H1 (cell line): ENCODE measurements around the gene NOD2. TPM values are rescaled to one million over a fixed set of nuclear protein-coding genes. Genes with fewer than 3 reads are reported as not detected.
A peak's percentile ranks its signal among the peaks of the same experiment; 100 is the strongest.

Source experiments
- CTCF ChIA-PET: fragments of 300-600 bp; sonication (Branson Sonifier 250); formaldehyde crosslinking; loops from one replicate; lab custom pipeline; 2021; ENCODE audit not compliant: partially characterized antibody; lab: Charles Lee
- POLR2A ChIA-PET: fragments of 300-600 bp; sonication (Branson Sonifier 250); formaldehyde crosslinking; loops from one replicate; lab custom pipeline; 2021; ENCODE audit warnings: inconsistent platforms; ENCODE audit not compliant: partially characterized antibody; lab: Charles Lee
- DNase-seq, 2 experiments: peaks; one replicate each; pipeline versions ENCODE4 v3.0.0 to v3.0.0-alpha.2; 2010 to 2022; ENCODE audit warnings: low spot score in 2 of 2, low read depth in 1 of 2, mixed read lengths in 1 of 2
- FAIRE-seq: peaks from 2 replicates; lab custom pipeline; 2011; peaks lifted over from hg19 to GRCh38; lab: Jason Lieb, UNC
- H2AFZ ChIP-seq: 2 replicates; pipeline ENCODE4 v1.8.1; 2012; ENCODE audit warnings: low read length, inconsistent platforms
- H2AK5ac ChIP-seq: 2 replicates; pipeline ENCODE4 v1.6.1; 2013; ENCODE audit warnings: low read depth, low read length
- H2BK120ac ChIP-seq: replicated peaks from 2 replicates; pipeline ENCODE3; 2013; ENCODE audit warnings: low read depth, low read length, inconsistent platforms
- H2BK12ac ChIP-seq: 2 replicates; pipeline ENCODE4 v1.6.1; 2013; ENCODE audit warnings: low read depth, low read length
- H2BK15ac ChIP-seq: 2 replicates; pipeline ENCODE4 v1.6.1; 2013; ENCODE audit warnings: low read length
- H2BK20ac ChIP-seq: 2 replicates; pipeline ENCODE4 v1.6.1; 2013; ENCODE audit warnings: low read length
- H2BK5ac ChIP-seq: 2 replicates; pipeline ENCODE4 v1.6.1; 2013; ENCODE audit warnings: low read depth, low read length
- H3K14ac ChIP-seq: 2 replicates; pipeline ENCODE4 v1.6.1; 2013; ENCODE audit warnings: inconsistent platforms; ENCODE audit not compliant: insufficient read length
- H3K18ac ChIP-seq: 2 replicates; pipeline ENCODE4 v1.6.1; 2013; ENCODE audit warnings: low read length; ENCODE audit errors: extremely low read depth
- H3K23ac ChIP-seq: 2 replicates; pipeline ENCODE4 v1.6.1; 2013; ENCODE audit warnings: inconsistent platforms; ENCODE audit not compliant: insufficient read length
- H3K23me2 ChIP-seq: 2 replicates; pipeline ENCODE4 v1.6.1; 2013; ENCODE audit warnings: low read depth, low read length
- H3K27ac ChIP-seq: 2 replicates; pipeline ENCODE4 v1.6.1; 2011; ENCODE audit warnings: low read depth, low read length, inconsistent platforms
- H3K27me3 ChIP-seq, 4 experiments: replicated peaks in 1 of 4; 1 replicate in 1 of 4; 2 replicates in 3 of 4; pipeline versions ENCODE4 v1.6.1 to v1.8.1; 2011 to 2013; ENCODE audit warnings: low read length in 3 of 4, mild to moderate bottlenecking in 3 of 4, inconsistent platforms in 2 of 4, mixed read lengths in 2 of 4, moderate library complexity in 1 of 4; ENCODE audit not compliant: control insufficient read depth in 3 of 4, insufficient read depth in 3 of 4; ENCODE audit errors: extremely low read depth in 1 of 4
- H3K36me3 ChIP-seq, 4 experiments: 2 replicates each; pipeline versions ENCODE4 v1.6.1 to v1.8.1; 2011 to 2013; ENCODE audit warnings: mild to moderate bottlenecking in 4 of 4, low read length in 3 of 4, moderate library complexity in 2 of 4, control low read depth in 1 of 4, inconsistent platforms in 1 of 4; ENCODE audit not compliant: insufficient read depth in 4 of 4, control insufficient read depth in 2 of 4
- H3K4ac ChIP-seq: replicated peaks from 2 replicates; pipeline ENCODE3; 2013; ENCODE audit warnings: low read length, low read depth, mixed read lengths, inconsistent platforms; ENCODE audit not compliant: insufficient read length
- H3K4me1 ChIP-seq, 4 experiments: replicated peaks in 1 of 4; 1 replicate in 1 of 4; 2 replicates in 3 of 4; pipeline versions ENCODE4 v1.6.1 to v1.8.1; 2011 to 2013; ENCODE audit warnings: low read length in 3 of 4, inconsistent platforms in 2 of 4, mixed read lengths in 1 of 4; ENCODE audit not compliant: insufficient read depth in 4 of 4, control insufficient read depth in 3 of 4
- H3K4me2 ChIP-seq, 2 experiments: 2 replicates each; pipeline versions ENCODE4 v1.6.1 to v1.8.1; 2011 to 2013; ENCODE audit warnings: low read depth in 2 of 2, low read length in 2 of 2, control low read depth in 1 of 2, inconsistent platforms in 1 of 2, mild to moderate bottlenecking in 1 of 2; ENCODE audit not compliant: insufficient read depth in 1 of 2
- H3K4me3 ChIP-seq, 4 experiments: fragments of 200-600, 300-600 bp in 1 of 4; sonication (generic), shearing (Covaris generic), sonication (Bioruptor Twin) in 1 of 4; 2 replicates each; pipeline versions ENCODE4 v1.5.1 to v1.8.1; 2011 to 2016; ENCODE audit warnings: low read length in 4 of 4, low read depth in 3 of 4, control low read depth in 2 of 4, inconsistent platforms in 2 of 4, mild to moderate bottlenecking in 2 of 4, mixed read lengths in 1 of 4, moderate library complexity in 1 of 4; ENCODE audit not compliant: insufficient read depth in 2 of 4; ENCODE audit errors: extremely low read depth in 1 of 4
- H3K56ac ChIP-seq: replicated peaks from 2 replicates; pipeline ENCODE3; 2013; ENCODE audit warnings: low read depth, mild to moderate bottlenecking, mixed read lengths, low read length, inconsistent platforms; ENCODE audit not compliant: insufficient read length
- H3K79me1 ChIP-seq: 2 replicates; pipeline ENCODE4 v1.6.1; 2013; ENCODE audit warnings: low read depth, low read length, control low read depth
- H3K79me2 ChIP-seq, 2 experiments: 2 replicates each; pipeline versions ENCODE4 v1.6.1 to v1.8.1; 2012 to 2013; ENCODE audit warnings: low read length in 2 of 2, mild to moderate bottlenecking in 2 of 2, inconsistent platforms in 1 of 2; ENCODE audit not compliant: insufficient read depth in 2 of 2, control insufficient read depth in 1 of 2
- H3K9ac ChIP-seq, 4 experiments: replicated peaks in 1 of 4; 1 replicate in 1 of 4; 2 replicates in 3 of 4; pipeline versions ENCODE4 v1.6.1 to v1.8.1; 2011 to 2013; ENCODE audit warnings: low read depth in 3 of 4, low read length in 3 of 4, control low read depth in 2 of 4, mild to moderate bottlenecking in 2 of 4, moderate library complexity in 2 of 4, inconsistent platforms in 1 of 4; ENCODE audit errors: extremely low read depth in 1 of 4
- H3K9me3 ChIP-seq, 2 experiments: 2 replicates each; pipeline versions ENCODE4 v1.6.1 to v1.8.1; 2012 to 2013; ENCODE audit warnings: mild to moderate bottlenecking in 2 of 2, moderate library complexity in 2 of 2, control low read depth in 1 of 2, inconsistent platforms in 1 of 2, low read depth in 1 of 2, low read length in 1 of 2, mixed read lengths in 1 of 2; ENCODE audit not compliant: insufficient read depth in 2 of 2
- H4K20me1 ChIP-seq, 2 experiments: replicated peaks in 1 of 2; 2 replicates each; pipeline versions ENCODE3 to v1.8.1; 2011 to 2013; ENCODE audit warnings: inconsistent platforms in 2 of 2, low read length in 2 of 2, mild to moderate bottlenecking in 1 of 2; ENCODE audit not compliant: insufficient read depth in 2 of 2, control insufficient read depth in 1 of 2
- H4K5ac ChIP-seq: 2 replicates; pipeline ENCODE4 v1.6.1; 2013; ENCODE audit warnings: low read length, low read depth, mixed read lengths, inconsistent platforms; ENCODE audit not compliant: insufficient read length
- H4K8ac ChIP-seq: 2 replicates; pipeline ENCODE4 v1.8.0; 2013; ENCODE audit warnings: mild to moderate bottlenecking, moderate library complexity, low read length, inconsistent platforms; ENCODE audit not compliant: insufficient read depth; ENCODE audit errors: extremely low read depth
- H4K91ac ChIP-seq: replicated peaks from 2 replicates; pipeline ENCODE3; 2013; ENCODE audit warnings: low read length, mixed read lengths, inconsistent platforms; ENCODE audit not compliant: insufficient read length
- BCL11A ChIP-seq, 2 experiments: IDR thresholded peaks; one replicate each; pipeline ENCODE4 v1.6.1; 2011; ENCODE audit warnings: low read depth in 2 of 2, low read length in 2 of 2, mild to moderate bottlenecking in 2 of 2
- CBX8 ChIP-seq: fragments of 300-800, 300-1000 bp; sonication (generic); IDR thresholded peaks from 2 replicates; pipeline ENCODE4 v1.7.1; 2016; ENCODE audit warnings: low read depth, low read length, borderline replicate concordance
- CHD1 ChIP-seq: IDR thresholded peaks from 2 replicates; pipeline ENCODE4 v1.6.1; 2012; ENCODE audit warnings: low read depth, low read length, improper control_type of control experiment
- CREB1 ChIP-seq: IDR thresholded peaks from 2 replicates; pipeline ENCODE4 v1.6.1; 2012; ENCODE audit warnings: inconsistent platforms
- FOSL1 ChIP-seq: IDR thresholded peaks from 2 replicates; pipeline ENCODE4 v1.6.1; 2011; ENCODE audit warnings: mild to moderate bottlenecking, low read depth, low read length, moderate library complexity; ENCODE audit not compliant: insufficient read depth
- GTF2F1 ChIP-seq: IDR thresholded peaks from 2 replicates; pipeline ENCODE4 v1.6.1; 2012; ENCODE audit warnings: low read depth, low read length, improper control_type of control experiment, borderline replicate concordance
- HDAC6 ChIP-seq: IDR thresholded peaks from one replicate; pipeline ENCODE4 v1.7.1; 2012; ENCODE audit warnings: low read depth, mild to moderate bottlenecking, inconsistent platforms, low read length, moderate library complexity
- KDM5A ChIP-seq: fragments of 200-600 bp; IDR thresholded peaks from 2 replicates; pipeline ENCODE4 v1.7.1; 2012; ENCODE audit warnings: mild to moderate bottlenecking, low read length, inconsistent platforms, mixed read lengths
- MAFK ChIP-seq: IDR thresholded peaks from 2 replicates; pipeline ENCODE4 v1.6.1; 2012; ENCODE audit warnings: low read depth, mild to moderate bottlenecking, improper control_type of control experiment, low read length
- RBBP5 ChIP-seq: IDR thresholded peaks from 2 replicates; pipeline ENCODE4 v1.7.1; 2012; ENCODE audit warnings: low read depth, mild to moderate bottlenecking, inconsistent platforms, low read length, moderate library complexity, borderline replicate concordance
- RXRA ChIP-seq: IDR thresholded peaks from 2 replicates; pipeline ENCODE4 v1.6.1; 2011; ENCODE audit warnings: low read depth, mild to moderate bottlenecking, low read length, moderate library complexity; ENCODE audit not compliant: insufficient read depth
- SIX5 ChIP-seq: IDR thresholded peaks from 2 replicates; pipeline ENCODE4 v1.6.1; 2011; ENCODE audit warnings: mild to moderate bottlenecking, low read depth, low read length
- ZNF274 ChIP-seq: IDR thresholded peaks from 2 replicates; pipeline ENCODE4 v1.7.0; 2012; ENCODE audit warnings: low read length, borderline replicate concordance; ENCODE audit errors: extremely low read depth
- WGBS, 2 experiments: shearing (Covaris generic) in 1 of 2; methylation state at CpG; one replicate each; pipeline versions ENCODE4 v1.1.6 to v1.1.7; 2013 to 2015; ENCODE audit warnings: low lambda C conversion rate in 2 of 2, mixed read lengths in 2 of 2, inconsistent platforms in 1 of 2, low coverage in 1 of 2, missing lambda C conversion rate in 1 of 2; ENCODE audit not compliant: insufficient replicate concordance in 2 of 2, insufficient coverage in 1 of 2, insufficient read length in 1 of 2; ENCODE audit errors: extremely low coverage in 1 of 2, missing lambda C conversion rate in 1 of 2; 5-methylcytosine and 5-hydroxymethylcytosine counted together
- polyA plus RNA-seq, 7 experiments: library from polyadenylated mRNA; depleted of rRNA in 3 of 7; stranded (reverse) in 5 of 7; unstranded in 2 of 7; fragments of >200 nt in 5 of 7; fragments of 200-250 nt in 2 of 7; gene quantifications; 1 replicate in 5 of 7; 2 replicates in 1 of 7; 4 replicates in 1 of 7; pipeline versions ENCODE4 v1.2.1 to v1.2.3, GENCODE V29; 2011 to 2013; ENCODE audit warnings: missing spikeins in 2 of 7, mixed read lengths in 2 of 7
- total RNA-seq: library from RNA; stranded (reverse); fragmentation: NEBNext Ultra II Directional; extraction: Animal tissue kit (Norgen Biotek cat#: 25700); gene quantifications from 2 replicates; pipeline ENCODE4 v1.2.1, GENCODE V29; 2021

Gene NOD2
- total and polyA plus RNA-seq, 2 of the 8 experiments (the other 6 are each of a cell fraction or from before 2014, with no cell fraction given) = 0.37 to 0.42 TPM

- H4K5ac ChIP-seq = no peak within 1 kb of the TSS
- no peak for FAIRE-seq
- no peaks in the 10 kb centered on the region for H3K36me3 ChIP-seq
- CTCF ChIA-PET = interaction anchor here (0.8 to 2.2 kb wide), 3 partner anchors 21 to 74 kb away, joined by 3 to 7 read pairs (median 6); no protein-coding TSS in a partner anchor
- H2BK12ac ChIP-seq = no peak within 1 kb of the TSS
- no peaks in the 10 kb centered on the region for H3K79me1 ChIP-seq
- peak within 1 kb of the TSS; percentile 63 to 97 (median 74) for H3K4me3 ChIP-seq
- POLR2A ChIA-PET = no interaction called here
- H2BK5ac ChIP-seq = no peak within 1 kb of the TSS
- no peaks in the 10 kb centered on the region for H4K20me1 ChIP-seq
- peak within 1 kb of the TSS; percentile 11 for H3K56ac ChIP-seq
- no peak within 1 kb of the TSS for H3K23ac ChIP-seq
- 0% methylated on average over 4 of the region's 93 CpGs; no CpG with 5 or more reads in 1 of the 2 experiments for WGBS, 2 experiments
- no peak within 1 kb of the TSS for H2BK120ac ChIP-seq
- H3K14ac ChIP-seq = no peak within 1 kb of the TSS
- peaks cover 3 to 12% (median 5%) of the 10 kb centered on the region in 4 experiments; a peak in 6 of 7 replicates for H3K4me1 ChIP-seq
- peak within 1 kb of the TSS; percentile 19; the same call in 1 of the 2 replicates for H3K18ac ChIP-seq
- peak; percentile 95 to 97 for DNase-seq
- H3K79me2 ChIP-seq = no peaks in the 10 kb centered on the region
- H2BK20ac ChIP-seq = no peak within 1 kb of the TSS
- peak within 1 kb of the TSS; percentile 83 to 89 for H3K4me2 ChIP-seq
- no peaks in the 10 kb centered on the region for H3K27me3 ChIP-seq
- H4K91ac ChIP-seq = no peak within 1 kb of the TSS
- peak within 1 kb of the TSS; percentile 8 to 34 (median 12); a peak in 2 of 7 replicates for H3K9ac ChIP-seq
- no peak within 1 kb of the TSS for H2BK15ac ChIP-seq
- H2AFZ ChIP-seq = peak within 1 kb of the TSS; percentile 92; the same call in 1 of the 2 replicates
- H3K4ac ChIP-seq = no peak within 1 kb of the TSS
- H3K23me2 ChIP-seq = no peaks in the 10 kb centered on the region
- no peak within 1 kb of the TSS for H2AK5ac ChIP-seq
- no peak within 1 kb of the TSS for H3K27ac ChIP-seq
- no peak within 1 kb of the TSS; the same call in 1 of the 2 replicates for H4K8ac ChIP-seq
- no peaks in the 10 kb centered on the region for H3K9me3 ChIP-seq
- no peak for TF ChIP-seq FOSL1
- no peak for TF ChIP-seq BCL11A (IDR thresholded peaks at IDR 0.05; ENCODE audit: low read depth in 2 of 2, low read length in 2 of 2)
- no peak for TF ChIP-seq GTF2F1
- no peak for TF ChIP-seq CHD1
- no peak for TF ChIP-seq MAFK
- no peak for TF ChIP-seq KDM5A
- TF ChIP-seq ZNF274 = no peak
- no peak for TF ChIP-seq HDAC6
- TF ChIP-seq RXRA = no peak
- no peak for TF ChIP-seq RBBP5
- TF ChIP-seq SIX5 = no peak
- 0 out of 2 replicates have a peak, but pooled peaks have one; percentile 36 for TF ChIP-seq CREB1
- no peak for TF ChIP-seq CBX8
Observed at GRCh38 chr16:50741781-50742575, 48.6 kb downstream of the NOD2 start, which contains the start of gene CYLD. Gene CYLD (plus strand): TSS chr16:50742086. CDS start chr16:50749699, 7,613 bp downstream.
